CD14-positive monocyte (primary cell): Measurements from ENCODE around the gene SPRN. TPM values are rescaled to one million over a fixed set of nuclear protein-coding genes. Genes with fewer than 3 reads are reported as not detected.

Experiments
- DNase-seq, 3 donors: peaks; one replicate each; pipeline ENCODE4 v3.0.0-alpha.2; 2011 to 2022
- H2AFZ ChIP-seq: 2 replicates; pipeline ENCODE4 v1.6.0; 2012; ENCODE audit warnings: mild to moderate bottlenecking, low read depth, low read length, inconsistent platforms; ENCODE audit not compliant: insufficient read depth, poor library complexity, severe bottlenecking
- H3K27ac ChIP-seq, 2 donors: 1 replicate in 1 of 2; 2 replicates in 1 of 2; pipeline ENCODE4 v1.5.1; 2012 to 2013; ENCODE audit warnings: low read length in 2 of 2, control low read depth in 1 of 2, inconsistent platforms in 1 of 2, low read depth in 1 of 2, mild to moderate bottlenecking in 1 of 2
- H3K27me3 ChIP-seq, 2 donors: one replicate each; pipeline versions ENCODE4 v1.6.0 to v1.6.1; 2011 to 2013; ENCODE audit warnings: low read length in 2 of 2; ENCODE audit not compliant: control insufficient read depth in 2 of 2, insufficient read depth in 2 of 2
- H3K36me3 ChIP-seq, 2 donors: replicated peaks in 1 of 2; 1 replicate in 1 of 2; 2 replicates in 1 of 2; pipeline versions ENCODE4 v1.5.1 to v1.6.1; 2012 to 2013; ENCODE audit warnings: low read length in 2 of 2, control low read depth in 1 of 2, inconsistent platforms in 1 of 2, mild to moderate bottlenecking in 1 of 2; ENCODE audit not compliant: insufficient read depth in 2 of 2, control insufficient read depth in 1 of 2
- H3K4me1 ChIP-seq, 2 donors: 1 replicate in 1 of 2; 2 replicates in 1 of 2; pipeline versions ENCODE4 v1.5.1 to v1.6.1; 2012 to 2013; ENCODE audit warnings: low read length in 2 of 2, control low read depth in 1 of 2, inconsistent platforms in 1 of 2, mild to moderate bottlenecking in 1 of 2, moderate library complexity in 1 of 2; ENCODE audit not compliant: insufficient read depth in 2 of 2, control insufficient read depth in 1 of 2
- H3K4me2 ChIP-seq: replicated peaks from 2 replicates; pipeline ENCODE3; 2012; ENCODE audit warnings: low read length, moderate library complexity, mild to moderate bottlenecking; ENCODE audit not compliant: poor library complexity, severe bottlenecking; ENCODE audit errors: extremely low read depth
- H3K4me3 ChIP-seq, 3 experiments: fragments of 200-600 bp in 1 of 3; sonication (generic) in 1 of 3; replicated peaks in 1 of 3; 1 replicate in 2 of 3; 2 replicates in 1 of 3; pipeline ENCODE4 v1.5.1; 2011 to 2013; ENCODE audit warnings: low read length in 3 of 3, mild to moderate bottlenecking in 3 of 3, control low read depth in 2 of 3, low read depth in 2 of 3, inconsistent platforms in 1 of 3, moderate library complexity in 1 of 3
- H3K79me2 ChIP-seq: 2 replicates; pipeline ENCODE4 v1.6.0; 2012; ENCODE audit warnings: mild to moderate bottlenecking, control low read depth, inconsistent platforms, low read length, moderate library complexity; ENCODE audit not compliant: insufficient read depth
- H3K9ac ChIP-seq: 2 replicates; pipeline ENCODE4 v1.6.0; 2017; ENCODE audit warnings: low read length, mild to moderate bottlenecking; ENCODE audit not compliant: insufficient read depth, poor library complexity, severe bottlenecking
- H3K9me3 ChIP-seq, 2 donors: replicated peaks in 1 of 2; 1 replicate in 1 of 2; 2 replicates in 1 of 2; pipeline versions ENCODE4 v1.5.1 to v1.6.1; 2012 to 2013; ENCODE audit warnings: low read length in 2 of 2, control low read depth in 1 of 2; ENCODE audit not compliant: control insufficient read depth in 1 of 2, insufficient read depth in 1 of 2
- H4K20me1 ChIP-seq: 2 replicates; pipeline ENCODE4 v1.6.0; 2012; ENCODE audit warnings: mild to moderate bottlenecking, low read length, control low read depth, moderate library complexity; ENCODE audit not compliant: insufficient read depth
- H3K27ac Mint-ChIP-seq, 7 donors: one replicate each; pipeline ENCODE4 v1.8.0; 2020; ENCODE audit warnings: mild to moderate bottlenecking in 7 of 7, mixed read lengths in 7 of 7, moderate library complexity in 6 of 7, inconsistent platforms in 2 of 7
- H3K27me3 Mint-ChIP-seq, 3 donors: one replicate each; pipeline ENCODE4 v1.8.0; 2021 to 2022; ENCODE audit warnings: low read depth in 3 of 3, mild to moderate bottlenecking in 3 of 3, mixed read lengths in 3 of 3, moderate library complexity in 3 of 3, inconsistent platforms in 1 of 3
- H3K36me3 Mint-ChIP-seq, 2 donors: one replicate each; pipeline ENCODE4 v1.8.0; 2020; ENCODE audit warnings: mixed read lengths in 2 of 2, inconsistent platforms in 1 of 2, mild to moderate bottlenecking in 1 of 2
- H3K4me1 Mint-ChIP-seq: one replicate; pipeline ENCODE4 v1.8.0; 2020; ENCODE audit warnings: mild to moderate bottlenecking, mixed read lengths
- H3K4me3 Mint-ChIP-seq, 2 donors: one replicate each; pipeline ENCODE4 v1.8.0; 2020; ENCODE audit warnings: mild to moderate bottlenecking in 2 of 2, mixed read lengths in 2 of 2, moderate library complexity in 1 of 2
- H3K9me3 Mint-ChIP-seq, 7 donors: one replicate each; pipeline ENCODE4 v1.8.0; 2020 to 2022; ENCODE audit warnings: mixed read lengths in 7 of 7, mild to moderate bottlenecking in 6 of 7, moderate library complexity in 6 of 7, inconsistent platforms in 2 of 7
- CTCF ChIP-seq: fragments of 200-600 bp; IDR thresholded peaks from one replicate; pipeline ENCODE4 v1.8.0; 2022; ENCODE audit warnings: antibody characterized with exemption, mild to moderate bottlenecking
- WGBS: methylation state at CpG from one replicate; pipeline ENCODE4 v1.1.5; 2013; ENCODE audit warnings: missing lambda C conversion rate; ENCODE audit not compliant: insufficient coverage; 5-methylcytosine and 5-hydroxymethylcytosine counted together
- intact Hi-C, 2 donors: fragments of 100-400 bp; cut with micrococcal nuclease; formaldehyde crosslinking; loops; one replicate each; pipeline versions ENCODE4 v1.15.0 to v1.15.1; 2023
- polyA plus RNA-seq, 3 donors: library from polyadenylated mRNA; depleted of rRNA in 1 of 3; unstranded in 2 of 3; stranded (reverse) in 1 of 3; fragments of 300-500 nt in 2 of 3; fragments of >200 nt in 1 of 3; fragmentation: Illumina TruSeq in 2 of 3; gene quantifications; 1 replicate in 2 of 3; 2 replicates in 1 of 3; pipeline ENCODE4 v1.2.3, GENCODE V29; 2012 to 2021

Gene SPRN
- polyA plus RNA-seq, 3 donors: not detected

GRCh38 chr10:133464582-133465031 is 40.2 kb upstream of the SPRN start:
- Mint-ChIP-seq H3K9me3 (peaks cover 4 to 11% (median 6%) of the 10 kb centered on the region in 7 donors), H3K27me3 (peaks cover 7 to 12% (median 11%) of the 10 kb centered on the region in 3 donors), H3K36me3 (no peaks in the 10 kb centered on the region), H3K4me3 (no peak overlapping the region), H3K4me1 (no peaks in the 10 kb centered on the region), H3K27ac (no peak overlapping the region)
- no peak for TF ChIP-seq CTCF
- Histone ChIP-seq H3K27ac (no peak overlapping the region), H3K79me2 (no peaks in the 10 kb centered on the region), H3K4me3 (no peak overlapping the region), H3K9me3 (peaks cover 0 to 3% of the 10 kb centered on the region in 2 donors), H2AFZ (no peak overlapping the region), H3K4me1 (no peaks in the 10 kb centered on the region), H3K4me2 (no peak overlapping the region), H3K9ac (no peak overlapping the region), H3K27me3 (peaks cover 0 to 2% of the 10 kb centered on the region in 2 donors), H4K20me1 (no peaks in the 10 kb centered on the region), H3K36me3 (no peaks in the 10 kb centered on the region)
- WGBS: 100% methylated on average over 3 of the region's 12 CpGs
- intact Hi-C loops: no loop called here
- no peak for DNase-seq

GRCh38 chr10:133462512-133463305 is 38.3 kb upstream of the SPRN start:
- Mint-ChIP-seq H3K36me3 (no peaks in the 10 kb centered on the region), H3K4me1 (no peaks in the 10 kb centered on the region), H3K27me3 (peaks cover 4 to 12% (median 7%) of the 10 kb centered on the region in 3 donors), H3K4me3 (no peak overlapping the region), H3K27ac (no peak overlapping the region), H3K9me3 (peaks cover 2 to 14% (median 7%) of the 10 kb centered on the region in 7 donors)
- H4K20me1 ChIP-seq: no peaks in the 10 kb centered on the region
- H3K79me2 ChIP-seq: no peaks in the 10 kb centered on the region
- no peak overlapping the region for H3K4me3 ChIP-seq
- WGBS: 98% methylated on average over 6 of the region's 10 CpGs
- TF ChIP-seq CTCF: no peak
- H2AFZ ChIP-seq: no peak overlapping the region
- no peaks in the 10 kb centered on the region for H3K4me1 ChIP-seq
- DNase-seq: no peak
- peaks cover 0 to 3% of the 10 kb centered on the region in 2 donors for H3K9me3 ChIP-seq
- no peak overlapping the region for H3K27ac ChIP-seq
- no peak overlapping the region for H3K9ac ChIP-seq
- H3K27me3 ChIP-seq: peaks cover 0 to 2% of the 10 kb centered on the region in 2 donors
- no peak overlapping the region for H3K4me2 ChIP-seq
- no peaks in the 10 kb centered on the region for H3K36me3 ChIP-seq
- intact Hi-C loops: no loop called here
